Prostate gland (tissue), 2 donors: ENCODE data around the gene EXOSC5.

ENCODE experiments used
- CTCF ChIP-seq, 4 experiments: fragments of 200-600 bp in 2 of 4; fragments of 450-650 bp in 2 of 4; sonication (generic) in 2 of 4; IDR thresholded peaks; 1 replicate in 3 of 4; 2 replicates in 1 of 4; pipeline ENCODE4 v1.5.1; 2016 to 2019; ENCODE audit warnings: antibody characterized with exemption in 4 of 4, mild to moderate bottlenecking in 2 of 4, moderate library complexity in 2 of 4
- POLR2A ChIP-seq: fragments of 450-650 bp; IDR thresholded peaks from one replicate; pipeline ENCODE4 v1.6.1; 2016; ENCODE audit warnings: antibody characterized with exemption, mild to moderate bottlenecking
- POLR2AphosphoS5 ChIP-seq: sonication (generic); formaldehyde crosslinking; IDR thresholded peaks from one replicate; pipeline ENCODE4 v1.6.1; 2017; ENCODE audit warnings: antibody characterized with exemption

- TF ChIP-seq POLR2AphosphoS5 (no peak), CTCF (IDR thresholded peaks at IDR 0.05) (peak in 1 of 4 experiments; percentile 39), POLR2A (no peak)
Observed at GRCh38 chr19:41431426-41432386, 34.5 kb upstream of the EXOSC5 start.
